Gastroesophageal sphincter (tissue), 4 donors: ENCODE results near the gene PRX. TPM values are rescaled to one million over a fixed set of nuclear protein-coding genes. Genes with fewer than 3 reads are reported as not detected.

Source experiments
- ATAC-seq: fragments of 150-250 bp; one replicate; pipeline ENCODE4 v1.9.1; 2016; ENCODE audit warnings: mild to moderate bottlenecking, moderate library complexity
- H3K27ac ChIP-seq, 4 donors: fragments of 200-600 bp; sonication (generic) in 3 of 4; 1 replicate in 3 of 4; 2 replicates in 1 of 4; pipeline ENCODE4 v1.5.1; 2016 to 2019
- H3K27me3 ChIP-seq: fragments of 200-600 bp; sonication (generic); one replicate; pipeline ENCODE4 v1.5.1; 2019
- H3K36me3 ChIP-seq, 2 donors: fragments of 200-600 bp; sonication (generic); one replicate each; pipeline ENCODE4 v1.5.1; 2019; ENCODE audit warnings: control low read depth in 1 of 2
- H3K4me1 ChIP-seq, 3 donors: fragments of 200-600 bp; sonication (generic); 1 replicate in 2 of 3; 2 replicates in 1 of 3; pipeline ENCODE4 v1.5.1; 2016 to 2019; ENCODE audit warnings: control low read depth in 2 of 3
- H3K4me3 ChIP-seq, 2 donors: fragments of 200-600 bp; sonication (generic); one replicate each; pipeline ENCODE4 v1.5.1; 2019; ENCODE audit warnings: mild to moderate bottlenecking in 1 of 2, moderate library complexity in 1 of 2
- H3K9me3 ChIP-seq, 3 donors: fragments of 200-600 bp; sonication (generic); one replicate each; pipeline ENCODE4 v1.5.1; 2017 to 2019; ENCODE audit warnings: control low read depth in 2 of 3
- CTCF ChIP-seq, 4 experiments: fragments of 200-600 bp in 2 of 4; fragments of 450-650 bp in 2 of 4; sonication (generic) in 1 of 4; IDR thresholded peaks; one replicate each; pipeline ENCODE4 v1.5.1; 2017 to 2019; ENCODE audit warnings: antibody characterized with exemption in 4 of 4, mild to moderate bottlenecking in 2 of 4, moderate library complexity in 2 of 4
- EP300 ChIP-seq: sonication (generic); formaldehyde crosslinking; IDR thresholded peaks from one replicate; pipeline ENCODE4 v1.6.1; 2017; ENCODE audit warnings: antibody characterized with exemption, mild to moderate bottlenecking
- POLR2A ChIP-seq, 2 donors: fragments of 450-650 bp; IDR thresholded peaks; one replicate each; pipeline ENCODE4 v1.6.1; 2017; ENCODE audit warnings: antibody characterized with exemption in 2 of 2, mild to moderate bottlenecking in 2 of 2, moderate library complexity in 1 of 2
- POLR2AphosphoS5 ChIP-seq: sonication (generic); formaldehyde crosslinking; IDR thresholded peaks from one replicate; pipeline ENCODE4 v1.6.1; 2017; ENCODE audit warnings: antibody characterized with exemption
- WGBS, 2 donors: methylation state at CpG; one replicate each; pipeline ENCODE4 v1.1.5; 2018; ENCODE audit warnings: low coverage in 1 of 2; 5-methylcytosine and 5-hydroxymethylcytosine counted together
- total RNA-seq, 4 donors: library from RNA; depleted of rRNA; stranded (reverse); fragments of >200 nt; gene quantifications; one replicate each; pipeline ENCODE4 v1.1.0, GENCODE V29; 2016

Gene PRX
- total RNA-seq, 4 donors from 2014 or later, result 4.5 to 12.7 (median 6.7) TPM

- TF ChIP-seq EP300, result no peak
- no peak for TF ChIP-seq POLR2A (IDR thresholded peaks at IDR 0.05)
- TF ChIP-seq CTCF (IDR thresholded peaks at IDR 0.05), result no peak
- no peak for TF ChIP-seq POLR2AphosphoS5
- no peaks in the 10 kb centered on the region for H3K9me3 ChIP-seq
- WGBS, 2 donors, result 78 to 79% methylated on average over 6 of the region's 6 CpGs
- H3K27me3 ChIP-seq, result no peaks in the 10 kb centered on the region
- no peak overlapping the region for H3K27ac ChIP-seq
- peaks cover 0 to 6% (median 0%) of the 10 kb centered on the region in 3 donors for H3K4me1 ChIP-seq
- H3K36me3 ChIP-seq, result peaks cover 0 to 44% of the 10 kb centered on the region in 2 donors
- no peak for ATAC-seq
- no peak overlapping the region for H3K4me3 ChIP-seq
Observed at GRCh38 chr19:40356681-40357595, 56.2 kb downstream of the PRX start.

DNA sequence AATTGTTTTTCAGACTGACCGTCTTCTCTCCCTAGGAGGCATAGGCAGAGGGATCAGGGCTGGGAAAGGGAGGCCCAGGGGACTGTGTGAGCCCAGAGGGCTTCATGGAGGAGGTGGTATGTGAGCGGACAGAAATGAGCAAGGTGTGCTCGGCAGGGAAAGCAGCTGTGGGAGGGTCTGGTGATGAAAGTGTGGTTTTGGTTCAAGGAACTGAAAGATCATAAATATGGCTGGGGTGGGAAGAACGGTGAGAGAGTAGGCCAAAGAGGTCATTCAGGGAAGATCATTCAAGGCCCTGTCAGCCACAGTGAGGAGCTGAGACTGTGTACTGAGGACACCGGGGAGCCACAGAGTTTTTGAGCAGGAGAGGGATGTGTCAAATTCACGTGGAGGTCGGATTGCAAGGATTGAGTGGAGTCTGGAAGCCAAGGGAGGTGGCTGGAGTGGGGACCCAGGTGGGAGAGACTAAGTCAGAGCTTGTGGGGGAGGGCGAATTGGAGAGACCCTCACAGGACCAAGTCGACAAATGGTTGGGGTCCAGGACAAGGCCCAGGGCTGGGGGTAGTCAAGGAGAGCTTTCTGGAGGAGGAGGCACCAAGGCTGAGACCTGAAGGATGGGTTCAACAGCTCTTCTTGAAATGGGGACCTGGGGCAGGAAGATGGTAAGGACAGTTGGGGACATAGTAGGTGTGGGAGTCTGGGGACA lies 57.0 kb downstream of the PRX start:
- H3K27me3 ChIP-seq, result no peaks in the 10 kb centered on the region
- H3K4me3 ChIP-seq, result no peak overlapping the region
- H3K27ac ChIP-seq, result no peak overlapping the region
- WGBS, 2 donors, result 81 to 100% methylated on average over 1 to 8 of the region's 9 CpGs
- TF ChIP-seq POLR2AphosphoS5 (no peak), CTCF (IDR thresholded peaks at IDR 0.05) (no peak), EP300 (no peak)
- H3K4me1 ChIP-seq, result peaks cover 0 to 9% (median 0%) of the 10 kb centered on the region in 3 donors
- peaks cover 0 to 51% of the 10 kb centered on the region in 2 donors for H3K36me3 ChIP-seq
- no peak for ATAC-seq
- H3K9me3 ChIP-seq, result no peaks in the 10 kb centered on the region

- Histone ChIP-seq H3K9me3 (no peaks in the 10 kb centered on the region), H3K4me1 (peaks cover 0 to 40% (median 9%) of the 10 kb centered on the region in 3 donors), H3K27ac (peak overlapping the region; percentile 47 to 88 (median 85)), H3K4me3 (peak overlapping the region; percentile 68 to 81), H3K27me3 (no peaks in the 10 kb centered on the region), H3K36me3 (peaks cover 0 to 22% of the 10 kb centered on the region in 2 donors)
- TF ChIP-seq EP300 (no peak), POLR2A (IDR thresholded peaks at IDR 0.05) (no peak), CTCF (IDR thresholded peaks at IDR 0.05) (no peak), POLR2AphosphoS5 (peak; percentile 5)
- 9 to 15% methylated on average over 17 of the region's 17 CpGs for WGBS, 2 donors
- ATAC-seq, result no peak
Observed at GRCh38 chr19:40348961-40349507, 64.1 kb downstream of the PRX start.

DNA sequence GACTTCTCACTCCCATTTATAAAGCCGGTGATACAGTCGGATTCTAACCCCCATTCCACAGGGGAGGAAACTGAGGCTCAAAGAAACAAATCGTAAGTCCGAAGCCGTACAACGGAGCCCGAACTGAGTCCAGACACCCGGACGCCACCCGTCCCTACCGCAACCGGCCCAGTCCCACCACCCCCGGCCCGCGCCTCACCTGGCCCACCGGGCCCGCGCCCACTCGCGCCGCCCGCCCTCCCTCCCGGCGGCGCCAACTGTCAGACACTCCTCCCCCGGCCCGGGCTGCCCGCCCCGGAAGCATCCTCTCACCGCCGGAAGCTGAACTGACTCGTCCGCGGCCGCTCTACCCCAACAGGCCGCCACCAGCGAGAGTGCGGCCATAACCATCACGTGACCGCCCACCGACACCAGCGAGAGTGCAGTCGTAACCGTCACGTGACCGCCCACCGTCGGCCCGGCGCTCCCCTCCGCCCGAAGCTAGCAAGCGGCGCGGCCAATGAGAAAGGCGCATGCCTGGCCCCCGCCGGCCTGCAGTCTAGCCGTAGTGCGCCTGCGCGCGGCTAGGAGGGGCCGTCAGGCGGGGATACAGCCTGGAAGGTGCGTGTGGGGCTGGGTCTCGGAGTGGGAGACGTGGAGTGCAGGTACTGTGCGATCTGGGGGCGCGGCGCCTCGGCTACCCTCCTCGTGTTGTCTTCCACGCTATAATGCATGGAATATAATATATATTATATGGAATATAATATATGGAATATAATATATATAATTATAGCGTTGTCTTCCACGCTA lies 64.9 kb downstream of the PRX start, which contains the start of the genes C19orf47 and PLD3:
Gene C19orf47, minus strand, starts transcription at position 273 of the 789 bp plus-strand sequence. CDS start 6,540 bp downstream, outside the sequence.
Gene PLD3, plus strand, starts transcription at position 571 of the 789 bp plus-strand sequence. CDS start 17,789 bp downstream, outside the sequence.
- Histone ChIP-seq H3K9me3 (no peaks in the 10 kb centered on the region), H3K4me1 (peaks cover 0 to 44% (median 9%) of the 10 kb centered on the region in 3 donors), H3K27me3 (no peaks in the 10 kb centered on the region), H3K4me3 (peak within 1 kb of the TSS; percentile 68 to 81), H3K36me3 (peaks cover 0 to 17% of the 10 kb centered on the region in 2 donors), H3K27ac (peak within 1 kb of the TSS; percentile 47 to 88 (median 85))
- peak; percentile 99 for ATAC-seq
- WGBS, 2 donors, result 0 to 2% methylated on average over 5 to 17 of the region's 77 CpGs
- peak in 3 of 4 experiments; percentile 1 to 14 (median 13) for TF ChIP-seq CTCF (IDR thresholded peaks at IDR 0.05)
- TF ChIP-seq POLR2A (IDR thresholded peaks at IDR 0.05), result peak; percentile 80 to 81
- peak; percentile 98 for TF ChIP-seq POLR2AphosphoS5
- no peak for TF ChIP-seq EP300
